CD4-positive, alpha-beta T cell (primary cell): ENCODE results near the gene DIS3L2. TPM values are rescaled to one million over a fixed set of nuclear protein-coding genes. Genes with fewer than 3 reads are reported as not detected.

Source experiments
- ATAC-seq: fragments of 200-7000 bp; cut with Tn5 transposase; one replicate; pipeline ENCODE4 v1.10.0; 2022; ENCODE audit warnings: mild to moderate bottlenecking; ENCODE audit not compliant: poor library complexity
- CTCF ChIA-PET: fragments of 350-600 bp; sonication (Branson Sonifier 250); formaldehyde crosslinking; loops from one replicate; lab custom pipeline; 2021; ENCODE audit warnings: antibody characterized with exemption, inconsistent platforms; lab: Charles Lee
- POLR2A ChIA-PET: fragments of 350-600 bp; sonication (Branson Sonifier 250); formaldehyde crosslinking; loops from one replicate; lab custom pipeline; 2021; ENCODE audit warnings: antibody characterized with exemption, inconsistent platforms; lab: Charles Lee
- DNase-seq, 14 experiments: peaks; one replicate each; pipeline ENCODE4 v3.0.0-alpha.2; 2013 to 2020; ENCODE audit warnings: mixed read lengths in 2 of 14
- H3K27ac ChIP-seq, 2 donors: one replicate each; pipeline versions ENCODE4 v1.5.1 to v1.7.0; 2013; ENCODE audit warnings: low read length in 2 of 2, low read depth in 1 of 2, mild to moderate bottlenecking in 1 of 2
- H3K27me3 ChIP-seq, 2 experiments: 1 replicate in 1 of 2; 2 replicates in 1 of 2; pipeline versions ENCODE4 v1.6.1 to v1.7.0; 2013; ENCODE audit warnings: low read length in 2 of 2, control low read depth in 1 of 2, mild to moderate bottlenecking in 1 of 2, moderate library complexity in 1 of 2; ENCODE audit not compliant: insufficient read depth in 2 of 2, control insufficient read depth in 1 of 2
- H3K36me3 ChIP-seq: one replicate; pipeline ENCODE4 v1.6.1; 2013; ENCODE audit warnings: low read length, control low read depth; ENCODE audit not compliant: insufficient read depth
- H3K4me1 ChIP-seq: one replicate; pipeline ENCODE4 v1.6.1; 2013; ENCODE audit warnings: low read length, control low read depth; ENCODE audit not compliant: insufficient read depth
- H3K4me3 ChIP-seq: one replicate; pipeline ENCODE4 v1.5.1; 2013; ENCODE audit warnings: mild to moderate bottlenecking, low read length, moderate library complexity
- H3K9me3 ChIP-seq, 2 experiments: 1 replicate in 1 of 2; 2 replicates in 1 of 2; pipeline versions ENCODE4 v1.6.1 to v1.7.0; 2013; ENCODE audit warnings: low read length in 2 of 2, mild to moderate bottlenecking in 2 of 2, control low read depth in 1 of 2, moderate library complexity in 1 of 2; ENCODE audit not compliant: control insufficient read depth in 1 of 2, insufficient read depth in 1 of 2
- H3K27ac Mint-ChIP-seq: one replicate; pipeline ENCODE4 v1.8.0; 2020; ENCODE audit warnings: mixed read lengths
- H3K27me3 Mint-ChIP-seq: one replicate; pipeline ENCODE4 v1.8.0; 2021; ENCODE audit warnings: mixed read lengths
- H3K36me3 Mint-ChIP-seq: one replicate; pipeline ENCODE4 v1.8.0; 2021; ENCODE audit warnings: low read depth, mixed read lengths
- H3K4me1 Mint-ChIP-seq: one replicate; pipeline ENCODE4 v1.8.0; 2021; ENCODE audit warnings: low read depth, mixed read lengths
- H3K4me3 Mint-ChIP-seq: one replicate; pipeline ENCODE4 v1.8.0; 2020; ENCODE audit warnings: mild to moderate bottlenecking, mixed read lengths
- H3K9me3 Mint-ChIP-seq: one replicate; pipeline ENCODE4 v1.8.0; 2020; ENCODE audit warnings: mixed read lengths
- CTCF ChIP-seq: fragments of 200-600 bp; IDR thresholded peaks from one replicate; pipeline ENCODE4 v1.8.0; 2022; ENCODE audit warnings: antibody characterized with exemption, mild to moderate bottlenecking
- intact Hi-C, 2 experiments: fragments of 100-400 bp; cut with DNase I in 1 of 2; cut with micrococcal nuclease in 1 of 2; formaldehyde crosslinking; loops; one replicate each; pipeline versions ENCODE4 v1.15.1 to v1.9.0; 2023 to 2025; cut with DNase I, micrococcal nuclease
- total RNA-seq, 174 experiments: library from RNA in 2 of 174; stranded (reverse) in 2 of 174; gene quantifications; one replicate each; pipeline ENCODE4 v1.2.3 and lab custom pipeline; 2021 to 2026

Gene DIS3L2
- total RNA-seq, 2 experiments from 2014 or later = 59.8 to 62.9 TPM

DNA sequence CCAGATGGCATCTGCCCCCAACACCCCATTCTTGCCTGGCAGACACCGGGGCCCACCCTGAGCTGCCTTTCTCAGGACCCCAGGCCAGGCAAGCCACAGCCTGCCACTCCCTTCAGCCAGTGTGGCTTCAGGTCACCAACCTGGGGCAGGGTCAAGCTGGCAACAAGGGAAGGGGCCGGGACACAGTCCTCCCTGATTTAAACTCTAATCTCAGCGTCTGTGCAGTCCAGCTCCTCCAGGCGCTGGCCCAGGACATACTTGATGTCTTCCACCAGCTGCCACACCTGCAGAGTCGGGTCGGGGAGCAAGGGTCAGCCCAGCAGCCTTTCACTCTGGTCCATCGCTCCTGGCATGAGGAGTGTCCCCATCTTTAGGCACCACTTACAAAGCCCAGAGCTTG, 388.0 kb downstream of the DIS3L2 start:
- Mint-ChIP-seq H3K9me3 (no peaks in the 10 kb centered on the region), H3K4me1 (no peaks in the 10 kb centered on the region), H3K36me3 (no peaks in the 10 kb centered on the region), H3K4me3 (no peak overlapping the region), H3K27me3 (peaks cover 20% of the 10 kb centered on the region), H3K27ac (no peak overlapping the region)
- H3K9me3 ChIP-seq = peaks cover 0 to 34% of the 10 kb centered on the region in 2 experiments
- no peak overlapping the region for H3K27ac ChIP-seq
- no peaks in the 10 kb centered on the region for H3K36me3 ChIP-seq
- no peak for TF ChIP-seq CTCF
- H3K4me1 ChIP-seq = peaks cover 44% of the 10 kb centered on the region
- no peak for ATAC-seq
- no peak overlapping the region for H3K4me3 ChIP-seq
- DNase-seq = peak in 1 of 14 experiments; percentile 24
- CTCF ChIA-PET = no interaction called here
- POLR2A ChIA-PET = no interaction called here
- H3K27me3 ChIP-seq = peaks cover 40 to 45% of the 10 kb centered on the region in 2 experiments
- intact Hi-C loops = no loop called here

DNA sequence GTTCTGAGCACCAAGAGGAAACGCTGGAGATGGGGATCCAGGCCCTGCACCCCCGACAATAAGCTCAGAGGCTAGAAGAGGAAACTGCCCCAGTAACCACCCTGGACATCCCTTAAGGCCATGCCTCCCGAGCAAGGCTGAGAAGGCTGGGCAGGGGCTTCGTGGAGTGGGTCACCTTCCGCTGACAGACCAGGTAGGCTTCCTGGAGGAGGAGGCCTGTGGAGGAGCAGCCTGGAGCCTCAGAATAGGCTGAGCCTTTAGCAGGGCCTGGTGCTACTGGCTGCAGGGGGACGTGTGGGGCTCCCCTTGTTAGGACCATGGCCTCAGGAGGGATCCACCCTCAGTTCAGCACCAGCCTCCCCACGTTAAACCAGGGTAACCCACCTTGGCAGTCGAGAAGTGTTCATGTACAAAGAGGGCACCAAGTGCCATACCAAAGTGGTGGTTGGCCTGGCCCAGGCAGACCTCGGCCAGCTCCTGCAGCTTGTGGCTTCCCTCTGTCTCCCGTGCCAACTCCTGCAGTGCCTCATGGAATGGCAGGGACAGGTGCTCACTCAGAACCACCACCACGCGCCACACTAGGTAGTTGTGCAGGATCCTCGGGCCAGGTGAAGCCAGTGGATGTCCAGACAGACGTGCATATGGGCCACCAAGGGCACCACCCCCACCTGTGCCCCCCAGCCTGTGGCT, 388.6 kb downstream of the DIS3L2 start:
- Mint-ChIP-seq H3K4me3 (no peak overlapping the region), H3K9me3 (no peaks in the 10 kb centered on the region), H3K27ac (no peak overlapping the region), H3K27me3 (peaks cover 26% of the 10 kb centered on the region), H3K36me3 (no peaks in the 10 kb centered on the region), H3K4me1 (no peaks in the 10 kb centered on the region)
- Histone ChIP-seq H3K9me3 (peaks cover 0 to 34% of the 10 kb centered on the region in 2 experiments), H3K4me3 (no peak overlapping the region), H3K4me1 (peaks cover 44% of the 10 kb centered on the region), H3K36me3 (no peaks in the 10 kb centered on the region), H3K27me3 (peaks cover 42 to 45% of the 10 kb centered on the region in 2 experiments), H3K27ac (no peak overlapping the region)
- intact Hi-C loops = no loop called here
- ChIA-PET POLR2A (no interaction called here), CTCF (no interaction called here)
- ATAC-seq = no peak
- TF ChIP-seq CTCF = no peak
- peak in 1 of 14 experiments; percentile 27 for DNase-seq

GRCh38 chr2:232350804-232351685, 389.5 kb downstream of the DIS3L2 start:
- H3K36me3 Mint-ChIP-seq = no peaks in the 10 kb centered on the region
- ATAC-seq (no peak), DNase-seq (peak in 2 of 14 experiments; percentile 8 to 29)
- no peak overlapping the region for H3K27ac Mint-ChIP-seq
- Histone ChIP-seq H3K36me3 (no peaks in the 10 kb centered on the region), H3K4me1 (peaks cover 44% of the 10 kb centered on the region), H3K9me3 (peaks cover 0 to 34% of the 10 kb centered on the region in 2 experiments), H3K27ac (no peak overlapping the region), H3K27me3 (peaks cover 42 to 45% of the 10 kb centered on the region in 2 experiments), H3K4me3 (peak overlapping the region; percentile 24)
- no peak for TF ChIP-seq CTCF
- CTCF ChIA-PET = no interaction called here
- no peaks in the 10 kb centered on the region for H3K4me1 Mint-ChIP-seq
- intact Hi-C loops = no loop called here
- H3K4me3 Mint-ChIP-seq = no peak overlapping the region
- POLR2A ChIA-PET = no interaction called here
- H3K9me3 Mint-ChIP-seq = no peaks in the 10 kb centered on the region
- peaks cover 26% of the 10 kb centered on the region for H3K27me3 Mint-ChIP-seq
